GM15510 (cell line): ENCODE results near the gene SS18L1.

Source experiments
- POLR2A ChIP-seq: IDR thresholded peaks from 3 replicates; pipeline ENCODE4 v1.6.1; 2011; ENCODE audit warnings: borderline replicate concordance; ENCODE audit not compliant: insufficient read length; ENCODE audit errors: extremely low read depth

Gene SS18L1

GRCh38 chr20:62156592-62157386 lies 13.2 kb downstream of the SS18L1 start:
- no peak for TF ChIP-seq POLR2A

- no peak for TF ChIP-seq POLR2A
These were observed 14.0 kb downstream of the SS18L1 start for GRCh38 chr20:62157387-62158087.

- TF ChIP-seq POLR2A: no peak
These were observed 14.5 kb downstream of the SS18L1 start for GRCh38 chr20:62158088-62158400.

- no peak for TF ChIP-seq POLR2A
These were observed 15.0 kb downstream of the SS18L1 start for GRCh38 chr20:62158541-62158940.

- TF ChIP-seq POLR2A: no peak
These were observed 15.5 kb downstream of the SS18L1 start for GRCh38 chr20:62159052-62159451.

GRCh38 chr20:62159839-62160238 lies 16.3 kb downstream of the SS18L1 start:
- no peak for TF ChIP-seq POLR2A

GRCh38 chr20:62160253-62160652 lies 16.7 kb downstream of the SS18L1 start:
- no peak for TF ChIP-seq POLR2A

GRCh38 chr20:62160876-62161275 lies 17.3 kb downstream of the SS18L1 start:
- TF ChIP-seq POLR2A: no peak

GRCh38 chr20:62161347-62161746 lies 17.8 kb downstream of the SS18L1 start:
- TF ChIP-seq POLR2A: no peak

- no peak for TF ChIP-seq POLR2A
These were observed 19.4 kb downstream of the SS18L1 start for GRCh38 chr20:62162765-62163484.

- no peak for TF ChIP-seq POLR2A
These were observed 19.9 kb downstream of the SS18L1 start for GRCh38 chr20:62163485-62163865.

- TF ChIP-seq POLR2A: no peak
These were observed 20.6 kb downstream of the SS18L1 start for GRCh38 chr20:62163986-62164762.

- TF ChIP-seq POLR2A: no peak
These were observed 21.6 kb downstream of the SS18L1 start for GRCh38 chr20:62164879-62165761.
